Coronary artery (tissue), 2 donors: ENCODE measurements around the gene PSORS1C2.

Experiments used
- DNase-seq: peaks from one replicate; pipeline ENCODE4 v3.0.0-alpha.2; 2017; ENCODE audit warnings: low spot score
- H3K27ac ChIP-seq, 2 donors: fragments of 200-600 bp; sonication (generic); one replicate each; pipeline ENCODE4 v1.5.1; 2016 to 2019
- H3K4me3 ChIP-seq: fragments of 200-600 bp; sonication (generic); 2 replicates; pipeline ENCODE4 v1.5.1; 2016; ENCODE audit warnings: mild to moderate bottlenecking, moderate library complexity
- CTCF ChIP-seq: fragments of 200-600 bp; sonication (generic); IDR thresholded peaks from one replicate; pipeline ENCODE4 v1.5.1; 2019; ENCODE audit warnings: antibody characterized with exemption

Gene PSORS1C2

DNA sequence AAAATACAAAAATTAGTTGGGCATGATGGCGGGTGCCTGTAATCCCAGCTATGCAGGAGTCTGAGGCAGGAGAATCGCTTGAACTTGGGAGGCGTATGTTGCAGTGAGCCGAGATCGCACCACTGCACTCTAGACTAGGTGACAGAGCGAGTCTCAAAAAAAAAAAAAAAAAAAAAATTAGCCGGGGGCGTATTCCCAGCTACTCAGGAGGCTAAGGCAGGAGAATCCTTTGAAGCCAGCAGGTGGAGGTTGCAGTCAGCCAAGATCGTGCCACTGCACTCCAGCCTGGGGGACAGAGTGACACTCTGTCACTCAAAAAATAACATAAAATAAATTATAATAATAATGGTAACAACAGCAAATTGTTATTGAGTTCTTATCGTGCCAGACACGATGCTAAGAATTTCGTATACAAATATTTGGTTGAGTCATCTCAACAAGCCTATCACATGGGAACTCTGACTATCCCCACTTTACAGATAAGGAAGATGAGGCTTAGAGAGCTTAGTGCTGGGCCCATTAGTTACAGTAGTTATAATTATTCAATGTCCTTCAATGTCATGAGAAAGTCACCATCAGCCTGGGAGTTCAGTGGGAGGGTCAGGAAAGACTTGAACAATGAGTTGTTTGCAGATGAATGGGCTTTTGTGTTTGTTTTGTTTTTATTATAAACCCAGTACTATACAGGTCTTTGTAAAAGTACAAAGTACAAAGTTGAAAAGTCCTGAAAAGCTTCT is 45.9 kb downstream of the PSORS1C2 start:
- no peak for DNase-seq
- no peak overlapping the region for H3K4me3 ChIP-seq
- no peak overlapping the region for H3K27ac ChIP-seq
- TF ChIP-seq CTCF: no peak

- DNase-seq: no peak
- Histone ChIP-seq H3K27ac (no peak overlapping the region), H3K4me3 (no peak overlapping the region)
- no peak for TF ChIP-seq CTCF
Observed at GRCh38 chr6:31092238-31092637, 46.6 kb downstream of the PSORS1C2 start.

DNA sequence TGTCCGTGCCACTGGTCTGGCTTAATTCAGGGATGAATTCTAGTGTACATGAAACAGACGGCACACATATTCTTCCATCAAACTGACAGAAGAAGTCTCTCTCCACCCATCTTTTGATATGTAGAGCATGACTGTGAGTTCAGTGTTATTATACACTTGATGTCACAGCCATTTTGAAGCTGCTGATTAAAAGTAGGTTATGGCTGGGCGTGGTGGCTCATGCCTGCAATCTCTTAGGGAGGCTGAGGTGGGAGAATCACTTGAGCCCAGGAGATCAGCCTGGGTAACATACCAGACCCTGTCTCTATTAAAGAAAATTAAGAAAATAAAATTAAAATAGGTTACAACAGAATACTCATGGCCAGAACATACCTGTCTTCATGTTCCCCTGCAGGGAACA is 47.2 kb downstream of the PSORS1C2 start:
- no peak for DNase-seq
- no peak for TF ChIP-seq CTCF
- Histone ChIP-seq H3K27ac (no peak overlapping the region), H3K4me3 (no peak overlapping the region)

DNA sequence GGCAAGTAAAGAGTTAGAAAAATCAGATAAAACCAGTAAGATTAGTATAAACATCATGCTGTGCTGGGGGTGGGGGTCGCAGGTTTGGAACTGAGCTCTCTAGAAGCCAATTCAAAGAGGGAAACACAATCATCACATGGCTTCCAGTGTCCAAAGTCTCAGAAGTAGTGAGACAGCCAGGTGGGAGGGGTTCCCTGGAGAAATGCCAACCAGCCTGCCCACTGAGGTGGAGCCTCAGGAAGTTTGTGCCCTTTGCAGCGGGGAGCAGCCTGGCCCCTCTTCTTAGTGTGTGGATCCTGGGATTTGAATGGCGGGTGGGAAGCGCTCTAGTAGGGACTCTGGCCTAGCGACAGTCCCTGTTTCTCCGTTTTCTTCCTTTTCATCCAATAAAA is 47.9 kb downstream of the PSORS1C2 start:
- TF ChIP-seq CTCF: no peak
- DNase-seq: no peak
- no peak overlapping the region for H3K4me3 ChIP-seq
- no peak overlapping the region for H3K27ac ChIP-seq

- no peak for TF ChIP-seq CTCF
- DNase-seq: no peak
- Histone ChIP-seq H3K4me3 (no peak overlapping the region), H3K27ac (no peak overlapping the region)
Observed at GRCh38 chr6:31090275-31090972, 48.4 kb downstream of the PSORS1C2 start.
